ENCODE data around the gene FAM83F.

The FAM83F gene

DNA sequence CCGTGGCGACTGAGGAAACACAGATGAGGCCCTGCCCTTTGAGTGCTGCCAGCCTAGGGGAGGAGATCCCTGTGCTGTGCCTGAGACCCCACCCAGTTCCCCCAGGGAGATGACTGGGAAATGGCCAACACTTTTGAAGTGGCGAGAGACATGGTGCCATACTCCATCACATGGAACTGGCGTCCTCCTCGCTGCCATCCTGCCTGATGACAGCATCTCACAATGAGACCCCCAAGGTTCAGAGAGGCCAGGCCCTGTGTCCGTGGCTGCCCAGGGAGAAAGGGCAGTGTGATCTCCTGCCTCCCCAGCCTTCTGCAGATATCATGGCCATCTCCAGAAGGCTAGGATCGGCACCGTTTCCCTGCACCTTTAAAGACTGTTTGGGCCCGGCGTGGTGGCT lies 31.1 kb downstream of the FAM83F start:
- H3K9me2 ChIP-seq (replicated peaks; ENCODE audit: insufficient read depth, low read length) = no peaks in the 10 kb centered on the region
- no peaks in the 10 kb centered on the region for H3K36me3 ChIP-seq (ENCODE audit: low read length)
- no peaks in the 10 kb centered on the region for H3F3A ChIP-seq (ENCODE audit: insufficient read depth)
- no peak overlapping the region for H3K9ac ChIP-seq (ENCODE audit: low read length)
- H3K79me2 ChIP-seq (ENCODE audit: insufficient read depth, low read length) = no peaks in the 10 kb centered on the region
- H3K4me2 ChIP-seq (ENCODE audit: low read depth, low read length, poor library complexity, severe bottlenecking) = no peak overlapping the region
- H3K27ac ChIP-seq (ENCODE audit: low read depth, low read length) = no peak overlapping the region
- H3K4me3 ChIP-seq (ENCODE audit: insufficient read depth, low read length, poor library complexity, severe bottlenecking) = no peak overlapping the region
- H2AFZ ChIP-seq (ENCODE audit: low read depth, low read length, severe bottlenecking) = no peak overlapping the region
- no peaks in the 10 kb centered on the region for H3K9me3 ChIP-seq (ENCODE audit: insufficient read depth, low read length)
- TF ChIP-seq, protein P1, sequence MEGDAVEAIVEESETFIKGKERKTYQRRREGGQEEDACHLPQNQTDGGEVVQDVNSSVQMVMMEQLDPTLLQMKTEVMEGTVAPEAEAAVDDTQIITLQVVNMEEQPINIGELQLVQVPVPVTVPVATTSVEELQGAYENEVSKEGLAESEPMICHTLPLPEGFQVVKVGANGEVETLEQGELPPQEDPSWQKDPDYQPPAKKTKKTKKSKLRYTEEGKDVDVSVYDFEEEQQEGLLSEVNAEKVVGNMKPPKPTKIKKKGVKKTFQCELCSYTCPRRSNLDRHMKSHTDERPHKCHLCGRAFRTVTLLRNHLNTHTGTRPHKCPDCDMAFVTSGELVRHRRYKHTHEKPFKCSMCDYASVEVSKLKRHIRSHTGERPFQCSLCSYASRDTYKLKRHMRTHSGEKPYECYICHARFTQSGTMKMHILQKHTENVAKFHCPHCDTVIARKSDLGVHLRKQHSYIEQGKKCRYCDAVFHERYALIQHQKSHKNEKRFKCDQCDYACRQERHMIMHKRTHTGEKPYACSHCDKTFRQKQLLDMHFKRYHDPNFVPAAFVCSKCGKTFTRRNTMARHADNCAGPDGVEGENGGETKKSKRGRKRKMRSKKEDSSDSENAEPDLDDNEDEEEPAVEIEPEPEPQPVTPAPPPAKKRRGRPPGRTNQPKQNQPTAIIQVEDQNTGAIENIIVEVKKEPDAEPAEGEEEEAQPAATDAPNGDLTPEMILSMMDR (IDR thresholded peaks at IDR 0.05; ENCODE audit: insufficient read depth, low read length, poor library complexity, severe bottlenecking) = no peak
- no peak for TF ChIP-seq EZH2phosphoT487 (conservative IDR thresholded peaks at IDR 0.05; ENCODE audit: low read length)
- no peaks in the 10 kb centered on the region for H4K20me1 ChIP-seq (ENCODE audit: low read depth, low read length)
- no peaks in the 10 kb centered on the region for H3K27me3 ChIP-seq (ENCODE audit: low read length)

DNA sequence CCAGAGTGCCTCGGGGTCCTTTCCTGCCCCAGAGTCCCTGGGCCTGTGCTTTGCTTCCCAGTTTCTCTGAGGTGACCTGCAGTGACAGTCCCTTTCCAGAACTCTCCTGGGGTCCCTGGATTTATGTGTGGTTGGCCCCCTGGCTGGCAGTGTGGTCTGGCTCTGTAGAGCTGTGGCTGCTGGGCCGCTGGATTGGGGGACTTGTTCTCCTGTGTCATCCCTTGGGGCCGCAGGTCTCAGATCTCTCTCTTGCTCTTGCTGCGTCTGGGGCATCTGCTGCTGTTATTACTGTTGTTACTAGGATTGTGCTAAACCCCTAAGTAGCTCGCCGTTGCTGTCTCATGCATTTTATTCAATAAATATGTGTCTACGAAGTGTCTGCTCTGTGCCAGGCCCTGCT lies 31.9 kb downstream of the FAM83F start:
- H2AFZ ChIP-seq (ENCODE audit: low read depth, low read length, severe bottlenecking) = no peak overlapping the region

DNA sequence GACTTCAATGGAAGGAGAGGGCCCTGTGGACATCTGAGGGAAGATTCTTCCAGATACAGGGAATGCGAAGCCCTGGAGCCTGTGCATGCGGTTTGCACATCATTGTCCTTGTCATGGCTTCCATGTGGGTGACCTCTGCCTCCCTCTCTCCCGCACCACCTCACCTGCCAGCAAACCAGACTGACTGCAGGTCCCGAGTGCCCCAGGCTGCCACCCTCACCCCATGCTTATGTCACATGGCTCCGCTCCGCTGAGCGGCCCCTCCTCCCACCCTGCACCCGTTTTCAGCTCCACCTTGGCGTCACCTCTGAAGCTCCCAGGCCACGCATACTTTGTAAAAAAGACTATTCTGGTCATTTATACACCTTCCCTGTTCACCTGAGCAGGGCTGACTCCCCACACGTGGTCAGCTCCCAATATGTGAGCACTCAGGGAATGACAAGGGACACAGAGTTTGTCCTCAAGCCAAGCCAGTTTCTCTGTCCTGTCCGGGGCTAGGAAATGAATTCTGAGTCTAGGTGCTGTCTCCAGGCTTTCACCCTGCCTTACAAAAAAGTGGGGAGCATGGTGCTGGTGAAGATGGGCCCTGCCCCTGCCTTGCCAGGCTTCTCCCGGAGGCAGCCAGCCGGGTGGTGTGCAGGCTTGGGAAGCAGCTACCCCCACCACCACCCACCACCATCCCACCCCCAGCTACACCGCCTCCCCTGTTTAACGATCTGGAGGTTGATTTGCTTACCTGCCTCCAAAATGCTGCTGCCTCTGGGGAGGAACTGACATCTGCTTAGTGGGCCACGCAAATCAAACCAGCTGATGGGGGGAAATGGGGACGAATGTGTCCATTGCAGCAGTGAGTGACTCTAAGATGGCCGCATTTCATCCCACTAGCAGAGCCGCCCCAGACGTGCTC lies 32.7 kb downstream of the FAM83F start:
- no peak overlapping the region for H3K9ac ChIP-seq (ENCODE audit: low read length)
- no peaks in the 10 kb centered on the region for H3F3A ChIP-seq (ENCODE audit: insufficient read depth)
- H2AFZ ChIP-seq (ENCODE audit: low read depth, low read length, severe bottlenecking) = no peak overlapping the region
- H3K4me2 ChIP-seq (ENCODE audit: low read depth, low read length, poor library complexity, severe bottlenecking) = no peak overlapping the region
- no peaks in the 10 kb centered on the region for H3K79me2 ChIP-seq (ENCODE audit: insufficient read depth, low read length)
- H4K20me1 ChIP-seq (ENCODE audit: low read depth, low read length) = no peaks in the 10 kb centered on the region
- no peaks in the 10 kb centered on the region for H3K27me3 ChIP-seq (ENCODE audit: low read length)
- H3K9me3 ChIP-seq (ENCODE audit: insufficient read depth, low read length) = no peaks in the 10 kb centered on the region
- no peaks in the 10 kb centered on the region for H3K36me3 ChIP-seq (ENCODE audit: low read length)
- H3K4me3 ChIP-seq (ENCODE audit: insufficient read depth, low read length, poor library complexity, severe bottlenecking) = no peak overlapping the region
- H3K27ac ChIP-seq (ENCODE audit: low read depth, low read length) = no peak overlapping the region
- no peak for TF ChIP-seq EZH2phosphoT487 (conservative IDR thresholded peaks at IDR 0.05; ENCODE audit: low read length)
- TF ChIP-seq, protein P1 (IDR thresholded peaks at IDR 0.05; ENCODE audit: insufficient read depth, low read length, poor library complexity, severe bottlenecking) = no peak
- no peaks in the 10 kb centered on the region for H3K9me2 ChIP-seq (replicated peaks; ENCODE audit: insufficient read depth, low read length)

More for the DNA sequence above, 31.9 kb downstream of the FAM83F start:
- H3K9ac ChIP-seq (ENCODE audit: low read length) = no peak overlapping the region
- H3K4me3 ChIP-seq (ENCODE audit: insufficient read depth, low read length, poor library complexity, severe bottlenecking) = no peak overlapping the region
- H3K36me3 ChIP-seq (ENCODE audit: low read length) = no peaks in the 10 kb centered on the region
- no peaks in the 10 kb centered on the region for H3K9me2 ChIP-seq (replicated peaks; ENCODE audit: insufficient read depth, low read length)
- no peak for TF ChIP-seq EZH2phosphoT487 (conservative IDR thresholded peaks at IDR 0.05; ENCODE audit: low read length)
- TF ChIP-seq, protein P1 (IDR thresholded peaks at IDR 0.05; ENCODE audit: insufficient read depth, low read length, poor library complexity, severe bottlenecking) = no peak
- no peaks in the 10 kb centered on the region for H4K20me1 ChIP-seq (ENCODE audit: low read depth, low read length)
- no peak overlapping the region for H3K27ac ChIP-seq (ENCODE audit: low read depth, low read length)
- no peak overlapping the region for H3K4me2 ChIP-seq (ENCODE audit: low read depth, low read length, poor library complexity, severe bottlenecking)
- H3K9me3 ChIP-seq (ENCODE audit: insufficient read depth, low read length) = no peaks in the 10 kb centered on the region
- H3K79me2 ChIP-seq (ENCODE audit: insufficient read depth, low read length) = no peaks in the 10 kb centered on the region
- no peaks in the 10 kb centered on the region for H3K27me3 ChIP-seq (ENCODE audit: low read length)
- H3F3A ChIP-seq (ENCODE audit: insufficient read depth) = no peaks in the 10 kb centered on the region
